ENCODE data around the gene ATP1A4.

ATP1A4 gene

GRCh38 chr1:160224606-160225005, 73.2 kb downstream of the ATP1A4 start (continued):
- TF ChIP-seq PRDM2 (tag by site-specific recombination; IDR thresholded peaks at IDR 0.05; ENCODE audit: borderline replicate concordance) (no peak), ZBTB7A (tag by site-specific recombination; IDR thresholded peaks at IDR 0.05; ENCODE audit: low read depth) (no peak)

GRCh38 chr1:160225345-160225744, 73.9 kb downstream of the ATP1A4 start:
- no peaks in the 10 kb centered on the region for H3K9me3 ChIP-seq (ENCODE audit: control insufficient read depth, insufficient read depth, low read depth, low read length)
- H3K27ac ChIP-seq (ENCODE audit: extremely low read depth, low read depth, low read length), result no peak overlapping the region
- POLR2A ChIA-PET, result interaction anchor here (0.9 kb wide), 1 partner anchor 28 kb away, joined by 4 read pairs; no protein-coding TSS in a partner anchor
- no peak overlapping the region for H3K4me3 ChIP-seq (ENCODE audit: low read depth, low read length)
- CTCF ChIA-PET, result interaction anchor here (0.6 to 2.5 kb wide), 6 partner anchors 16 to 140 kb away, joined by 3 to 6 read pairs (median 4); no protein-coding TSS in a partner anchor
- no peaks in the 10 kb centered on the region for H3K4me1 ChIP-seq (ENCODE audit: control insufficient read depth, insufficient read depth, low read length)
- TF ChIP-seq ZNF645 (tag by site-specific recombination; IDR thresholded peaks at IDR 0.05), result no peak
- no peak for TF ChIP-seq ZNF112 (tag by site-specific recombination; IDR thresholded peaks at IDR 0.05)
- no peak for TF ChIP-seq ZNF658 (tag by site-specific recombination; IDR thresholded peaks at IDR 0.05)
- TF ChIP-seq GLI2 (tag by site-specific recombination; IDR thresholded peaks at IDR 0.05; ENCODE audit: borderline replicate concordance, low read depth), result no peak
- no peak for TF ChIP-seq PATZ1 (tag by site-specific recombination; IDR thresholded peaks at IDR 0.05)
- no peak for TF ChIP-seq ZNF514 (tag by site-specific recombination; IDR thresholded peaks at IDR 0.05)
- TF ChIP-seq ZNF335 (tag by site-specific recombination; conservative IDR thresholded peaks at IDR 0.05), result no peak
- TF ChIP-seq ZNF223 (tag by site-specific recombination; IDR thresholded peaks at IDR 0.05), result no peak
- no peak for TF ChIP-seq ZNF280D (tag by site-specific recombination; IDR thresholded peaks at IDR 0.05)
- no peak for TF ChIP-seq ZNF654 (tag by site-specific recombination; IDR thresholded peaks at IDR 0.05; ENCODE audit: low read depth)
- no peak for TF ChIP-seq HIC1 (tag by site-specific recombination; IDR thresholded peaks at IDR 0.05)
- TF ChIP-seq HOXA7 (CRISPR knock-in tag; IDR thresholded peaks at IDR 0.05; ENCODE audit: borderline replicate concordance), result no peak
- no peak for TF ChIP-seq ZNF560 (tag by site-specific recombination; IDR thresholded peaks at IDR 0.05; ENCODE audit: borderline replicate concordance)
- TF ChIP-seq KLF9 (tag by site-specific recombination; IDR thresholded peaks at IDR 0.05; ENCODE audit: low read depth), result no peak
- H3K36me3 ChIP-seq (ENCODE audit: control insufficient read depth in 2 of 2, insufficient read depth in 1 of 2, low read length in 2 of 2), result peaks cover 64 to 99% of the 10 kb centered on the region in 2 experiments
